SU-DHL-6 (cell line): Measurements from ENCODE around the gene PYCARD.

ENCODE experiments used
- EZH2phosphoT487 ChIP-seq: fragments of 200-600 bp; sonication (generic), shearing (Covaris generic); conservative IDR thresholded peaks from 2 replicates; pipeline ENCODE4 v1.6.1; 2018; ENCODE audit warnings: mild to moderate bottlenecking, antibody characterized with exemption, low read length, moderate library complexity, mixed read lengths
- TF ChIP-seq, protein P1 (sequence below): fragments of 200-600 bp; sonication (generic); IDR thresholded peaks from one replicate; pipeline ENCODE4 v1.5.1; 2017; ENCODE audit warnings: antibody characterized with exemption, mild to moderate bottlenecking, low read length, moderate library complexity; ENCODE audit not compliant: insufficient read depth, poor library complexity, severe bottlenecking

DNA sequence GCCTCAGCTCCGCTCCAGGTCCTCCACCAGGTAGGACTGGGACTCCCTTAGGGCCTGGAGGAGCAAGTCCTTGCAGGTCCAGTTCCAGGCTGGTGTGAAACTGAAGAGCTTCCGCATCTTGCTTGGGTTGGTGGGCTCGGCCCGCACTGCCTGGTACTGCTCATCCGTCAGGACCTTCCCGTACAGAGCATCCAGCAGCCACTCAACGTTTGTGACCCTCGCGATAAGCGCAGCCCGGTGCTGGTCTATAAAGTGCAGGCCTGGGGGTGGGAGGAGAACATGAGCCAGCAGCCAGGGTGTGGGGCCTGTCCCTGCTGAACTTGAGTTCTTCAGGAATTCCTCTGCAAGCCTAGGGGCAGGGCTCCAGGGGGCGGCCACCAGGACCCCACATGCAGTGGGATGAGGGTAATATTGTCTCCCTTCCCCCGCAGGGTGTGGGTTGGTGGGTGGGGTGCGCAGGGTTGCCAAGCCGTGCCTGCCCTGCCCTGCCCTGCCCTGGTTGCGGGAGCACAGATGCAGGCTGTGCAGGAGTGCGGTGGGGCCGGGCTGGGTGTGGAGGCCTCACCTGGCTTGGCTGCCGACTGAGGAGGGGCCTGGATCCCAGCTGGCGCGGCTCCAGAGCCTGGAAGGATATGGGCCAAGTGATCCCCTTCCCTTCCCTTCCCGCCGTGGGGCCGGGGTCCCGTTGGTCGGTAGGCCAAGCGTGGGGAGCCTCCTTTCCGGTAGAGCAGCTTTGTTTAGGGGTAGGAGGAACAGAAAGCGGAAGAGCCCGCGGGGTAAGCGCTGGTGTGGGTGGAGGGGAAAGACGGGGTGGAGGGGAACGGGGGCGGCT, 762 bp downstream of the PYCARD start:
- TF ChIP-seq, protein P1, sequence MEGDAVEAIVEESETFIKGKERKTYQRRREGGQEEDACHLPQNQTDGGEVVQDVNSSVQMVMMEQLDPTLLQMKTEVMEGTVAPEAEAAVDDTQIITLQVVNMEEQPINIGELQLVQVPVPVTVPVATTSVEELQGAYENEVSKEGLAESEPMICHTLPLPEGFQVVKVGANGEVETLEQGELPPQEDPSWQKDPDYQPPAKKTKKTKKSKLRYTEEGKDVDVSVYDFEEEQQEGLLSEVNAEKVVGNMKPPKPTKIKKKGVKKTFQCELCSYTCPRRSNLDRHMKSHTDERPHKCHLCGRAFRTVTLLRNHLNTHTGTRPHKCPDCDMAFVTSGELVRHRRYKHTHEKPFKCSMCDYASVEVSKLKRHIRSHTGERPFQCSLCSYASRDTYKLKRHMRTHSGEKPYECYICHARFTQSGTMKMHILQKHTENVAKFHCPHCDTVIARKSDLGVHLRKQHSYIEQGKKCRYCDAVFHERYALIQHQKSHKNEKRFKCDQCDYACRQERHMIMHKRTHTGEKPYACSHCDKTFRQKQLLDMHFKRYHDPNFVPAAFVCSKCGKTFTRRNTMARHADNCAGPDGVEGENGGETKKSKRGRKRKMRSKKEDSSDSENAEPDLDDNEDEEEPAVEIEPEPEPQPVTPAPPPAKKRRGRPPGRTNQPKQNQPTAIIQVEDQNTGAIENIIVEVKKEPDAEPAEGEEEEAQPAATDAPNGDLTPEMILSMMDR, result no peak
- no peak for TF ChIP-seq EZH2phosphoT487
